ENCODE results near the gene UBR2.

GRCh38 chr6:42697268-42697655 lies 133.4 kb downstream of the UBR2 start:
- TF ChIP-seq CTCF (IDR thresholded peaks at IDR 0.05) (no peak), POLR2A (IDR thresholded peaks at IDR 0.05) (no peak)

All from tibial nerve (tissue), 3 donors.